Measurements from ENCODE around the gene ZNF536.
"Not testable (repeated sequence)": the region's sequence is repeated elsewhere in the genome, so short reads cannot be mapped to it uniquely, and the experiment has no call there.

ZNF536 gene

DNA sequence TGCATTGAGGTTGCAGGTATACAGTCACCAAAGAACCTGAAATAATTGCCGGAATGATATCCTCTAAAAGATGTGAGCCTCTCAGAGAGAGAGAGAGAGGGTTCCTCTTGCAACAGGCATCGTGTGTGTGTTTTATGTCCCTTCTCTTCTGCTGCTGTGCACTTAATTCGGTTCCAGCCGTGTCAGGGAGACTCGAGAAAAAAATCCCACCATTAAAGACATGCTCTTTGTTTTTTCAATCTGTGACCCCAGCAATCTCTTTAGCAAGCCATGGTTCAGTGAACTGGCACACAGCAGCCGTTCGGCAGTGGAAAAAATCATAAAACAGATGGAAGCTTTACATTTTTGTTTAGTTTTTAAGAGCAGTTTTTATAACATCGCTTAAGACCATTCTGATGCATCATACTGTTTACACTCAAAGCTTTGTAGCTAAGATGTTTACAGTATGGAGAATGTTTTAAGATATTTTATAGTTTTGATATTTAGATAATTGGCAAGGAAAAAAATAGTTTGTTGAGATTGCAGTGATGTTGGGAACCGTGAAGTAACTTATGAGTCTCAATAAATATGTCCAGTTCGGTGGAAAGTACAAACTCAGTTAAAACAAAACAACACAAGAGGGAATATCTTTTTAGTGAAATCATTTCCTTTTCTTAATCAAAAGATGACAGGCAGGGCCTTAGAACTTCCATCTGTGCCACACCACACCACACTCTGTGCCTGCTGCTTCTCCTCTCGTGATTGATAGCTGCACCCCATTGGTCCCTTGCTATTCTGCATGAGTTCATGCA lies 31.2 kb upstream of the ZNF536 start:
- DNase-seq (ENCODE audit: low read depth in 2 of 3, low spot score in 1 of 3): no peak

DNA sequence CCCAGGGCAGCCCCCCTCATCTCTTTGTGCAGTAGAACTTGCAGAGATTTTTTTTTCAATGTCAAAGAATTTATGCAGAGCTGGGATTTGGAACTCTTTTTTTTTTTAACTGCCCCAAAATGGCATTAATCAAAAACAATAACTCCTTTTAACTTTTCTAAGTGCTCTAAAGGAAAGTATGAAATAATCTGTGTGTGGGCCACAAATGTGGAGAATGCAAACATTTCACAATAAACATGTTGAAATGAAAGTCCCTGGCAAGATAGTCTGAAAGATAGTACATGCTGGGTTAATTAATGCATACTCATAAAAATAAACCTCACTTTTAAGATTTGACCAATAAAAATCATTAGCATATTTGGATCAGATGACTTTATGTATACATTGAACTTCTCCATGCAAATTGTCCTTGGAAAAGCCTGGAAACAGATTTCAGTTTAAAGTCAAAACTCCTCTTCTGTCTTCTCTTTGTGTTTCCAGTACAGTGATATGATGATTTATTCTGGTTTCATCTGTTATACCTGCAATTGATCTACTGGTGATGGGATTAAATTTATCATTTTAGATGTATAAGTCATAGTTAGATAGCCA lies 30.5 kb upstream of the ZNF536 start:
- no peak for DNase-seq (ENCODE audit: low read depth in 2 of 3, low spot score in 1 of 3)

DNA sequence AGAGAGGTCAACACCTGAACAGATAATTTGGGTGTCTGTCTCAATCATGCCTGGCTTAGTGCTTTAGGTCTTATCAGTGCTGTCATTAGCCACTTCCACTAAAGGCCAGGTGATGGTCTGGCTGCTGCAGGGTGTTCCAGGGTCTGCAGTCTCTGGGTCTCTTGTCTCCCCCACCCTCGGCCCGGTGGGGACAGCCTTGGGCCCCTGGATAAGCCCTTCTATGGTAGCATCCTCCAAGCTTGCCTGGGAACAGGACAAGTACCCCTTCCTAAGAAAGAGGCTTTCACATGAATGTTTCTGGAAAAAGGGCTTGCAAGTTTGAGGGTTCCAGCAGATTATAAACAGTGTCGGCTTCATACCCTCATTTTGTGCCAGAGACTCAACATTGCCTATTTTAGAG lies 29.3 kb upstream of the ZNF536 start:
- no peak for DNase-seq (ENCODE audit: low read depth in 2 of 3, low spot score in 1 of 3)

DNA sequence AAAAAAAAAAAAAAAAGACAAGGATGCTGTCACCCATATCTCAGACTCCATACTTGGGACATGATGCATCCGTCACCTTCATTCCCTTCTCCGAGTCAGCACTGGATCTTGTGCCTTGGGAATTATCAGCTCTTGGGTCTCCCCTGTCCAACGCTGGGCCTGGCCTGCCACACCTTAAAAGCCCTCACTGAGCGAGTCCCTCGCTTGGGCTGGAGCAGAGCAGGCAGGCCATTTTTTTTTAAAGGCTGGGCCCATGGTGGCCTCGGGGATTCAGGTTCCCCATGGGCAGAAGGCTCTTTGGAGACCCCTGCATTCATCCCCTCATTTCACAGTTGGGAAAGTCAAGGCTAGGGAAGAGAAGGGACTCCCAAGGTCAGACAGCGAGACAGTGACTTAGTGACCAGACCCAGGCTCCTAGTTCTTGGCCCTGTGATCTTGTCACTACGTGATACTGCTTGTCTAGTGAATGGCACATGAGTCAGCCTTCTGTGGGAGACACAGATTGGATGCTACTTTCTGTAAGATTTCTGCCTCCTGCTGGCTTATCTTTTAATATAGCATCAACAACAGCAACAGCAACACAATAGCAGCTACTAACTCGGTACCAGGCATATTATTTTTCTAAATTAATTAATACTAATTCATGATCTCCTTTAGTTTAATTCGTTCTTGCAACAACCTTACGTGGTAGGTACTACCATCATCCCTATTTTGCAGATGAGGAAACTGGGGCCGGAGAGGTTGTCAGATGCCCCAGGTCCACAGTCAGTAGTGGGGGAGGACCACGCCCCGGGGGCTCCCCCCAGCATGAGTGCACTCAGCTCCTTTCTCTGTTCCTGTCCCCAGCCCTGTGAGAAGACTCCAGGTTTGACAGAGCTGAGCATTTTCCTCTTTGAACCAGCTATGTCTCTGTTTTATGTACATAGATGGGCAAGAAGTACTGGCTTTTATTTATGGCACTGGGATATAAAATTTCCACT lies 27.4 kb upstream of the ZNF536 start:
- no peak for DNase-seq (ENCODE audit: low read depth in 2 of 3, low spot score in 1 of 3)

DNA sequence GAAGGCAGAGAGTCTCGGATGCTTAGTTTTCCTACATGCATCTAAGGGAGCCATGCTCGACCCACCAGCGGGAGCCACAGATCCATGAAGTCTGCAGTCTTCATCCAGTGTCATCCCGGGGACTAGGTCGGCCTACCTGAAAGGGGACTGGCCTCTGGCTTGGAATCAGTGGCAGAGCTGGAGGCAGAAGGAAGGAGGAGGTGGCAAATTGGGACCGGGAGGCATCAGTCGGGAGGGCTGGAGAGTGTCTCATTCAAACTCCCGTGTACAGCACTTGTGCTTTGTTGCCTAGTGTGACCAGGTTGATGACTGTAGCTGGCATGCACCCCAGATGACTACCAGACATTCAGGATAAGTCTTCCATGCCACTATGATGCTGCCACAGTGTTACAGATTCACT lies 26.5 kb upstream of the ZNF536 start:
- DNase-seq (ENCODE audit: low read depth in 2 of 3, low spot score in 1 of 3): no peak

DNA sequence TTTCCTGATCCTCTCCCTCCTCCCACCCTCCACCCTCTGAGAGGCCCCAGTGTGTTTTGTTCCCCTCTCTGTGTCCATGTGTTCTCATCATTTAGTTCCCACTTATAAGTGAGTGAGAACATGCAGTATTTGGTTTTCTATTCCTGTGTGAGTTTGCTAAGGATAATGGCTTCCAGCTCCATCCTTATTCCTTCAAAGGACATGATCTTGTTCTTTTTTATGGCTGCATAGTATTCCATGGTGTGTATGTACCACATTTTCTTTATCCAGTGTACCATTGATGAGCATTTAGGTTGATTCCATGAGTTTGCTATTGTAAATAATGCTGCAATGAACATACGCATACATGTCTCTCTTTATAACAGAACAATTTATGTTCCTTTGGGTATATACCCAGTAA lies 25.7 kb upstream of the ZNF536 start:
- not testable (repeated sequence) for DNase-seq (ENCODE audit: low read depth in 2 of 3, low spot score in 1 of 3)

DNA sequence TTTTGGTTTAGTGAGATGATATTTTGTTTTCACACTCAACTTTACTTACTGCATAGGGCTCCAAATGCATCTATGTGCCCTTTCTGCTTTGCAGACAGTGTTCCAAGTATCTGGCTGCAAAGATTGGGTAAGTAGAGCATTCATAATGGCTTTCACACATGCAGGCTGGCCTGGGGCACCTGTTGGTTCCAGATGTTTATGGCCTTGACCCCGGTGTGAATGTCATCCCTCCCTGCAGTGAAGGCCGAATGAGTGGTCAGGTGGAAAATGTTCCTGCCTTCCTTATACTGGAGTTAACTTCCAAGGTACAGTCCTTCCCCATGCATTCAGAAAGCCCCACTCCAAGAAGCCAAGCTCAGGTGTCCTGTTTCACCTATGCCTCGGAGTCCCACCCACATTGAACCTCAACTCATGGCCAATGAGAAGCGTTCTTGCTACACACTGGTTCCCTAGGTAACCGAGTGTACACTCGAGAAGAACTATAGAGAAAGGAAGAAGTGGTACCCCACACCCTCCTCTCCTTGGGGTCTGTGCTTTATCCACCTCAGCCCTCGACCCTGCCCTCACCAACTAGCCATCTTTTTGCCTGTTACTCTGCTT lies 23.0 kb upstream of the ZNF536 start:
- no peak for DNase-seq (ENCODE audit: low read depth in 2 of 3, low spot score in 1 of 3)

DNA sequence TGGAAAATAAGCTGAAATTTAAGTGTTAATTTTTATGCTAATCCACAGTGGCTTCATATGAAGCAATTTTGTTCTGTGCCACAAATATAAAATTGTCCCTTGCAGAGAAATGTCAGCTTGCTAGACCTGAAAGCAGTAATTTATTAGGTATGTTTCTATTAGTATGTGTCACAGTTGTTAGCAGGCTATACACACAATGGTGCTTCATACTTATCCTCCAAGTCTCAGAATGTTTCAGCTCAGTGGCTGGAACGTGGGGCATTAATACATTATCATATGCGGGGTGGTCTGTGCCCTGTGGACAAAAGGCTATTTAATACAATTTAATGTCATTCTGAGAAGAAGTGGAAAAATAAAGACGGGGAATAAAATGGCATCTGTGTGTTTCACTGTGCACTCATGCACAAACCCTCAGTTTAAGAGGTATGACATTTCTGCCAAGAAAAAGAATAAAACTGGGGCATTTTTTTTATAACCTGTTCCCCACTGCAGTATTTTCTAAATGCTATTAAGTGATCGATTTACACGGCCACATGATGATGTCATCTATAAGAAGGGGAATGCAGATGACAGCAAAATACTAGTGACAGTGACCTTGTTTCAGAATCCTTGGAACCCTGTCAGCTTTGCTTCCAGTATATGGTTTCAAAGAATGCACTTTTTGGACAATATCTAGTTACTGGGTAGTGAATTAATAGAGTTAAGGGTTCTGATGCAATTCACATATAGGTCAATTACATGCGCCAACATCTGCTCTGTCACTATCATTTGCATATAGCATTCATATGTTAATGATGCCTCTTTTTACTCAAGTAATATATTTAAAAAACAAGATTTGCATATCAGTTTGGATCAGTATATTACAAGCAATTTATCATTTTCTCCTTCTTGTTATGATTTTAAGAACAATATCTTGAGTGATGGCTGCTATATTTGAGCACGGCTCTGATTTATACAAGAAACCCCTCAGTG lies 21.2 kb upstream of the ZNF536 start:
- DNase-seq (ENCODE audit: low read depth in 2 of 3, low spot score in 1 of 3): no peak

DNA sequence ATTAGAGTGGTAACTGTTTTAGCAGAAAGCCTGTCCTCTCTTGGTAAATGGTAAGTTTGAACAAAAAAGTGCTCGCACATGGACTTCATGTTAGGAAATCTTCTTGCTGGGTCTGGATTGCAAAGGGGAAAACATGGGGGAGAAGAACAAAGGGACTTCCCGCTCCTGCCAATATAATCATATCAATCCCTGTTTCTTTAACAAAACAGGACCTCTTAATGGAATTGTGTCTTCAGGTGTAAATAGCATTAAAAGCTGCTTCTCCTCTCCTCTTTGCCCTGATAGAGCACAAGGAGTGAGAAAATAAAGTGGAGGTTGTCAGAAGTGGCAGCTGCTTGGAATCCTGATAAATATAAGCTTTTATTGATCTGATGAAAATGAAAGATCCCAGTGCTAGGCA lies 20.4 kb upstream of the ZNF536 start:
- DNase-seq (ENCODE audit: low read depth in 2 of 3, low spot score in 1 of 3): no peak

DNA sequence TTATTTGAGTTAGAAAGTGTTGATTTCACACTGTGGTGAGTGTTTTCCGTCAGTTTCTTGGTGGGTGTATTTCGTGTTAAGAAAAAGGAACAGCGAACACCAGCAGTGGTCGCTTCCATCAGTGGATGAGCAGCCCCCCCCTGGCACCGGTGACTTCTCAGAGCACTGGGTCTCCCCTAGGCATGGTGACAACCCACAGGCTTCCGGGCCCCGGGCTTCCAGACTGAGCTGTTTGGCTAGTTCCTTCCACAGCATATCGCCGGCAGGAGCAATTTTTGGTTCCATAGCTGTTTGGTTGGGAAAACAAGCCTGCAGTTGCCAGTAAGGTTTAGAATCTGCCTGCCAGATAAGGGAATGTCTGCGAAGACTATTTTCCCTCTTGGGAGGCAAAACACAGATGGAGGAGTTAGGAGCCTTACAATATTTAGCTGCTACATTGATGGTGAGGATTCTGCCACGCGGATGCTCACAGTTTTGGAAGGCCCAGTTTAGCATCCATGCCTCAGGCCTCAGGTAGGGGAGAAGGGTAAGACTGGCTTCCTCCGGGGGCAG lies 18.7 kb upstream of the ZNF536 start:
- DNase-seq (ENCODE audit: low read depth in 2 of 3, low spot score in 1 of 3): no peak

DNA sequence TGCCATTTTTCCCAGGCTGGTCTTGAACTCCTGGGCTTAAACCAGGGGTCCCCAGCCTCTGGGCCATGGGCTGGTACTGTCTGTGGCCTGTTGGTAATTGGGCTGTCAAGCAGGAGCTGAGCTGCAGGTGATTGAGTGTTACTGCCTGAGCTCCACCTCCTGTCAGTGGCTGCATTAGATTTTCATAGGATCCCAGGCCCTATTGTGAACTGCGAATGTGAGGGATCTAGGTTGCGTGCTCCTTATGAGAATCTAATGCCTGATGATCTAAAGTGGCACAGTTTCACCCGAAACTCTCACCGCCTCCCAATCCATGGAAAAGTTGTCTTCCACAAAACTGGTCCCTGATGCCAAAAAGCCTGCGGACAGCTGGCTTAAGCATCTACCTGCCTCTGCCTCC lies 16.6 kb upstream of the ZNF536 start:
- no peak for DNase-seq (ENCODE audit: low read depth in 2 of 3, low spot score in 1 of 3)

DNA sequence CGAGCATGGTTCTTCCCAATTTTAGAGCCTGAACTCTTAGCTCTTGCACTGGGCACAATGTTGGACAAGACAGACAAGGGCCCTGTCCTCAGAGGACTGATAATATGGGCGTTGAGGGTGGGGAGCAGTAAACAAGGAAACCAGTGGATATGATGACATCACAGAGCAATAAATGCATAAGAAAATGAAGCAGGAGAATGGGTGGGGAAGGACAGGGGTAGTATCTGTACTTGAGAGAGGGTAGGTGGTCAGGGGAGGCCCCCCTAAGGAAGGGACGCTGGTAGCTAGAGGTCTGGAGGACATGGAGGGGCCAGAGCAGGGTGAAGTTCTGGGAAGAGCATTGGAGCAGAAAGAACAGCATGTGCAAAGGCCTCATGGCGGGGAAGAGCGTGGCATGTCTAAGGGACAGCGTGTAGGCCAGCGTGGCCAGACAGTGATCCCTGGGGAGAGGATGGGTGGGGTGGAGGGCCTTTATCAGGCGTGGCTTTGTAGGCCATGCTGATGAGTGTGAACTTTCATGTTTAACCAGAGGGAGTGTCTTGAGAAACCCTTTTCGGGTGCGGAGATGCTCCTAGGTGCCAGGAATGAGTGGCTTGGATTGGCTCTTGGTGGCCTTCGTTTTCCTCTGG lies 15.1 kb upstream of the ZNF536 start:
- DNase-seq (ENCODE audit: low read depth in 2 of 3, low spot score in 1 of 3): no peak

DNA sequence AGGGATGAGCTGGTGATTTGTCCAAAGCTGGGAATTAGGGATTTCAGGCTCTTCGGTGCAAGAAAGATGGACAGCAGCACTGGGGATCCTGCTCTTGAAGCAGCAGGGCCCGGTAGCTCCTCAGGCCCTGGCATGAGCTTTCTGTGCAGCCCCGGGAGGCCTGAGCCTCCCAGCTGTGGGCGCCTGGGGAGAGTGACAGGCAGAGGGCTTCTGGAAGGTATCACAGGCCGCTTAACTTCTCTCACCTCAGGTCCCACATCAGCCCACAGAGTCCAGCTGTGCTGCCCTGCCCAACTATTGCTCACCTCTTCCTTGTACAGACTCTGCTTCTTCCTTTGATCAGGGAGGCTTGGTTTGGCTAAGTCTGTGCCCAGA lies 14.6 kb upstream of the ZNF536 start:
- DNase-seq (ENCODE audit: low read depth in 2 of 3, low spot score in 1 of 3): no peak

DNA sequence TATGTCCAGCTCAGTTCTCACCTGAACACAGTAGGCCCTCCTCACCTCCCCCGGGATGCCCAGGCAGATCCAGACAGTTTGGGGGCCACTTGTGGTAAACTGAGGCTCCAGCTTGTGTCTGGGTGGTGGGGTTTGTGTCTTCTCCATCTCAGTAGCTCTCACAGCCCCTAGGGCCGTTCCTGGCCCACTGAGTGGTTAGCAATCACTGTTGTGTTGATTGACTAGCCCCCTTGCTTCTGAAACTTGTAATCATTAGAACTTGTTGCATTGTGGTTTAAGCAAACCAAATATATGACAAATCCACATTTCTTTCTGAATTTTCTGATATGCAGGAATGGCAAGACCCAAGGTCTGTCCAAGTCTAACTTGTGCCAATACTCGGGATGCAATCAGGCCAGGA lies 13.9 kb upstream of the ZNF536 start:
- no peak for DNase-seq (ENCODE audit: low read depth in 2 of 3, low spot score in 1 of 3)

DNA sequence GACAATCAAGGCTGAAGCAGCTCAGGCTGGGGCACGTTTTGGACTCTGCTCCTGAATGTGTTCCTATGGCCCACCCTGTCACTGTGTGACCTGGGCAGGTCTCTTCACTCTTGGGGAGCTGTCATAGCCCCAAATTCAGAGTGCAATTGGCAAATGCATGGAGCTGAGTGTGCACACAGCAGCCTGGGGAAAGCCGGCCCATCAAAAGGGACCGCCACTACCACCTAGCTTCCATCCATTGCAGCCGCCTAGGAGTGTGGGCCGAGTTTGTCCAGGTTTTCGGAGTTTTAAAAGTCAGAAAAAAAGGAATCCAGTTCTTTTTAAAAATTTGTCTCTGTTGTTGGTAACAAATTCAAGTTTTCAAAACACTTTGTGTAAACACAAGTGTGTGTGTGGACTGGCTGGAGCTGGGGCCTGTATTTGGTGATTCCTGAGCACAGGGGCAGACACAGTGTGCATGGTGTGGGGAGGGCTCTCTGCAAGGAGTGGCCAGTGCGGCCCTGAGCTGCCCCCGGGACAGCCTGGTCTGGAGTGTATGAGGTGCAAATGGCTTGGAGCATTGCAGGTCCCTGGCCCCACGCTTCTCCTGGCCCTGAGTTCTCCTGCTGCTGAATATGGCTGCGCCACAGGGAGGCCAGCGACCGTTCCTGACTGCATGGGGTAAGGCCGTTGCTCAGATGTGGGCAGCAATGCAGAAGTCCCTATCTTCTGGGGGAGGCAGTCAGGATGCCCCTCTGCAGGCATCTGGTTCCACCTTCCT lies 13.2 kb upstream of the ZNF536 start:
- no peak for DNase-seq (ENCODE audit: low read depth in 2 of 3, low spot score in 1 of 3)

DNA sequence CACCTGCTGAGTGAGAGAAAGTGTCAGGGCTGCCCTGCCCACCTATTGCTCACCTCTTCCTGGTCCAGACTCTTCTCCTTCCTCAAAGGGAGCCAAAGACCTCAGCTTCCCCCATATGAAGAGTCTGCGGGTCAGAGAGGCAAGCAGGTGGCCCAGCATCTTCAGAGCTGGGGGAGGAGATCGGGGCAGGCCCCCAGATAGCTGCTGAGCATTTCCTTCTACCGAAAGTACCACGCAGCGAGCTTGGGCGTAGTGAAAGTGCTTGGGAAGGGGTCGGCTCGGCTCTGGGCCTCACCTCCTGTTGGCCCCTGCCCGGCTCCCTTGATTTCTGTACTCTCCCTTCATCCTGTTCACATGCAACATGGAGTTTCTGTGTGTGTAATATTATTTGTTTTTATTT lies 12.2 kb upstream of the ZNF536 start:
- DNase-seq (ENCODE audit: low read depth in 2 of 3, low spot score in 1 of 3): no peak

DNA sequence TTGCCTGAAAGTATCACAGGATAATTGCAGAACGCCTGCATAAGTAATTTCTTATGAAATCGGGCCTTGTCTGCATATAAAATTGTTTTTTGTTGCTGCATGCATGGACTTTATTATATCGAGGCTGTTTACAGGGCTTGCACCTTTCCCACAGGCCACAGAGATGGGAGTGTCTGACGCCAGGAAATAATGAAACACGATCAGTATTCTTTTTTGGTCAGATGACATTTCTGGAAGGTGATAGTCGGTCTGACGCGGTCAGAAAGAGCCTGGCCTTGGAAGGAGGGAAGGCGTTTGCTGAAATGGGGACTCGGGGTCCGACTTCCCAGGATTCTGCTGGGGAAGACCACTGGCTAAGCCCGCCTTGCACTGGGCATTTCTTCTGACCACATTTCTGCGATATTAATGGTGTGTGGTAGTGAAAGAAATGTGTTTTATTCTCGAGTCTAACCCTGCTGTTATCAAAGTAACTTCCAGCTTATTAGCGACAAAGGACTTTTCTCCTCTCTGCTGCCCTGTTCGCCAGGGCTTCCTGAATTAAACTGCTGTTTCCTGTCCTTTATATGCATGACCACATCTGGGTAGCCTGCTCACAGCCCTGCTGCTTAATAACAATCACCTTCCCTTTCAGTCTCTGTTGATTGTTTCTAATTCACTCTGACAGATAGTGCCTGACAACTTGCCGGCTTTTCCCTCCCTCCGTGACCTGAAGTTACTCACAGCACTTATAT lies 11.6 kb upstream of the ZNF536 start:
- DNase-seq (ENCODE audit: low read depth in 2 of 3, low spot score in 1 of 3): no peak

DNA sequence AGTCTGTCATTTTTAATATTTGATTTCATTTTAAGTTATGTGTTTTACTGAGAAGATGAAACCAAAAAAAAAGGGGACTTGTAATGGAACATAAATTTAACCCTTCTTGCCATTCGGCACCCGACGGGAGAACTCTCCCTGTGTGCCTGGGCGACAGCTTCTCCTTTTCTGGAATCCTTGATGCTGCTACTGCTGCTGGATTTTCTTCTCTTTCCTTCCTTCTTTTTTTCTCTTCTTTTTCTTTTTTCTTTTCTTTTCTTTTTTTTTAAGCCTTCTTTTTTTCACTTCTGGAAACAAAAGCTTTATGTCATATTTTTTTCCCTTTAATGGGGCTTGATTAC lies 11.1 kb upstream of the ZNF536 start:
- no peak for DNase-seq (ENCODE audit: low read depth in 2 of 3, low spot score in 1 of 3)

All from stimulated activated CD4-positive, alpha-beta T cell treated with anti-CD3 and anti-CD28 coated beads, Interleukin-12 subunit alpha, Interleukin-12 subunit beta, amount 100 ng/mL, for 48 hours (primary cell).